ENCODE data around the gene FBXO42. TPM values are rescaled to one million over a fixed set of nuclear protein-coding genes. Genes with fewer than 3 reads are reported as not detected.
A peak's percentile ranks its signal among the peaks of the same experiment; 100 is the strongest.

The FBXO42 gene
- total and polyA plus RNA-seq, 2 of the 13 experiments (the other 11 are each of a cell fraction or from before 2014, with no cell fraction given), result 7.6 to 17.5 TPM

DNA sequence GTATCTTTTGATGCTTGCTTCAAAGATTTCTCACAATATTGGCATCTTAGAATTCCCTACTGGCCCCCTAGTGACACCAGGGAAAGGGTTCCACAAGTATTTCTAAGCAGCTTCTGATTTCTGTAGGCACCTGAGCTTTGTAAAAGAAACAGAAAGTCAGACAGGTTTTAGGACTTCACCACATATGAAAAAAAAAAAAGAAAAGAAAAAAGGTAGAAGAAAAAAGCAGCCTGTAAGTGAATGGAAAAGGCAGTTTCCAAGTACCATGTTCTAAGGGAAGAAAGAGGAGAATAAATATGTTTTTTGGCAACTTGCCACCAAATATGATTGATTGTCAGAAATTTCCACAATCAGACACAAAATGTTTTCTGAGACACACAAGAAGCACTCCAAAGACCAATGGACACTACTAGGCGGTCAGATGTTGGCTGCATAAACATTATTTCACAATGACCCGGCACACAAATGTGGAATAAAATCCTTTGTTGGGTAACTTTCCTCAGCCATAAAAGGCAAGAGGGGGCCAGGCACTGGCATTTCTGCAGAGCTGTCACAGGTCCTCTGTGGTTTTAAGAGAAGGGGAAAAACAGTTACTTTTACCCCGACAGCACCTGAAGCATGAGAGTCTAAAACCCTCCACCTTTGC is 102.6 kb downstream of the FBXO42 start:
- Histone ChIP-seq H3K9ac (ENCODE audit: insufficient read depth, low read depth, low read length) (no peak overlapping the region), H3K27ac (ENCODE audit: extremely low read length, insufficient read depth, low read length) (no peak overlapping the region), H3K36me3 (replicated peaks in 1 of 2; ENCODE audit: control insufficient read depth in 1 of 2, insufficient read depth in 2 of 2, low read length in 2 of 2) (peaks cover 13 to 55% of the 10 kb centered on the region in 2 experiments), H3K4me3 (replicated peaks in 1 of 3; ENCODE audit: insufficient read depth in 1 of 3, low read depth in 2 of 3, low read length in 3 of 3) (no peak overlapping the region), H2AFZ (ENCODE audit: low read length) (no peak overlapping the region), H4K20me1 (ENCODE audit: insufficient read depth, low read length) (no peaks in the 10 kb centered on the region), H3K27me3 (ENCODE audit: control insufficient read depth in 1 of 2, insufficient read depth in 2 of 2, low read length in 2 of 2) (no peaks in the 10 kb centered on the region), H3K4me1 (ENCODE audit: insufficient read depth, low read length) (peaks cover 6% of the 10 kb centered on the region; the same call in 1 of the 2 replicates), H3K9me3 (ENCODE audit: low read length) (no peaks in the 10 kb centered on the region), H3K79me2 (ENCODE audit: insufficient read depth, low read length) (no peaks in the 10 kb centered on the region), H3K4me2 (ENCODE audit: low read depth, low read length) (no peak overlapping the region)
- 69% methylated on average over 1 of the region's 3 CpGs for WGBS (ENCODE audit: low lambda C conversion rate)
- in situ Hi-C loops (cut with HindIII; ENCODE audit: extremely low pct_ligation_motif_present, low pct_unique_long_range_greater_than_20kb), result no loop called here
- DNase-seq (ENCODE audit: low spot score) (peak; percentile 25), ATAC-seq (no peak), FAIRE-seq (peak; percentile 4)
- ChIA-PET POLR2A (no interaction called here), CTCF (ENCODE audit: low intra/inter-chr PET ratio, low total read pairs) (no interaction called here)
- no TSS peak for BruUV-seq (replicated peaks)
- no peak for TF ChIP-seq EED (CRISPR knock-in tag; IDR thresholded peaks at IDR 0.05)
- TF ChIP-seq LCORL (IDR thresholded peaks at IDR 0.05), result peak; percentile 43; the same call in 1 of the 2 replicates
- no peak for TF ChIP-seq LCORL (CRISPR knock-in tag; IDR thresholded peaks at IDR 0.05)
- TF ChIP-seq SRF (IDR thresholded peaks at IDR 0.05; ENCODE audit: low read depth, low read length), result peak; percentile 87
- TF ChIP-seq CEBPB (IDR thresholded peaks at IDR 0.05; ENCODE audit: borderline replicate concordance, low read depth, low read length), result peak; percentile 67
- no peak for TF ChIP-seq KDM3A (CRISPR knock-in tag; IDR thresholded peaks at IDR 0.05; ENCODE audit: low read depth)
- no peak for TF ChIP-seq ZNF142 (CRISPR knock-in tag; IDR thresholded peaks at IDR 0.05)
- intact Hi-C loops (cut with micrococcal nuclease; ENCODE audit: unreplicated experiment), result no loop called here
